HCT116 (cell line): Measurements from ENCODE around the gene POLR1B. TPM values are rescaled to one million over a fixed set of nuclear protein-coding genes. Genes with fewer than 3 reads are reported as not detected.

Experiments
- ATAC-seq: fragments of 200-7000 bp; cut with Tn5 transposase; 2 replicates; pipeline ENCODE4 v1.9.1; 2020; ENCODE audit warnings: mild to moderate bottlenecking, moderate library complexity
- BruUV-seq: library from RNA; stranded (reverse); fragments of 400-500 nt; replicated peaks from 2 replicates; lab custom pipeline; 2021; lab: Mats Ljungman, UMichigan
- CTCF ChIA-PET: fragments of 300-600 bp; sonication (Branson Sonifier 250); formaldehyde crosslinking; loops from one replicate; lab custom pipeline; 2021; ENCODE audit warnings: antibody characterized with exemption; lab: Charles Lee
- POLR2A ChIA-PET: fragments of 300-600, 350-600 bp; sonication (Branson Sonifier 250); formaldehyde crosslinking; loops from one replicate; lab custom pipeline; 2021; ENCODE audit warnings: antibody characterized with exemption; lab: Charles Lee
- RAD21 ChIA-PET, 2 experiments: fragments of 300-600 bp; sonication (Branson Sonifier 250); formaldehyde crosslinking; loops; one replicate each; lab custom pipeline; 2023; ENCODE audit warnings: low total read pairs in 2 of 2; ENCODE audit not compliant: uncharacterized antibody in 2 of 2, unreplicated experiment in 2 of 2, low non-redundant PET in 1 of 2; lab: Charles Lee
- DNase-seq: peaks from one replicate; pipeline ENCODE4 v3.0.0-alpha.2; 2010; ENCODE audit warnings: low read depth, low spot score
- H2AFZ ChIP-seq: fragments of 200-600 bp; shearing (Covaris generic), sonication (generic); 2 replicates; pipeline ENCODE4 v1.6.1; 2017; ENCODE audit warnings: low read depth, mixed run types, mixed read lengths, antibody characterized with exemption, low read length; ENCODE audit not compliant: poor library complexity, severe bottlenecking
- H3K27ac ChIP-seq: 2 replicates; pipeline ENCODE4 v1.5.1; 2012; ENCODE audit warnings: low read depth, low read length
- H3K27me3 ChIP-seq: fragments of 200-600 bp; sonication (generic); 2 replicates; pipeline ENCODE4 v1.6.1; 2016; ENCODE audit warnings: mixed run types, low read length, mixed read lengths; ENCODE audit not compliant: insufficient read depth
- H3K36me3 ChIP-seq, 2 experiments: fragments of 200-500 bp in 1 of 2; fragments of 200-600 bp in 1 of 2; sonication (Bioruptor generic) in 1 of 2; sonication (generic) in 1 of 2; 2 replicates each; pipeline versions ENCODE4 v1.5.1 to v1.6.1; 2014 to 2016; ENCODE audit warnings: low read length in 2 of 2, inconsistent platforms in 1 of 2, mixed read lengths in 1 of 2, mixed run types in 1 of 2; ENCODE audit not compliant: insufficient read depth in 2 of 2, control insufficient read depth in 1 of 2
- H3K4me1 ChIP-seq, 2 experiments: fragments of 200-600 bp in 1 of 2; sonication (generic) in 1 of 2; 2 replicates each; pipeline versions ENCODE4 v1.5.1 to v1.6.1; 2012 to 2017; ENCODE audit warnings: low read length in 2 of 2, inconsistent platforms in 1 of 2, mild to moderate bottlenecking in 1 of 2, mixed read lengths in 1 of 2, mixed run types in 1 of 2, moderate library complexity in 1 of 2; ENCODE audit not compliant: insufficient read depth in 2 of 2, control insufficient read depth in 1 of 2
- H3K4me2 ChIP-seq: fragments of 200-600 bp; sonication (generic); 2 replicates; pipeline ENCODE4 v1.6.1; 2017; ENCODE audit warnings: mixed run types, low read length, mixed read lengths
- H3K4me3 ChIP-seq, 2 experiments: fragments of 200-600 bp in 1 of 2; sonication (generic) in 1 of 2; replicated peaks in 1 of 2; 2 replicates each; pipeline ENCODE4 v1.5.1; 2011 to 2016; ENCODE audit warnings: low read length in 2 of 2, control low read depth in 1 of 2, low read depth in 1 of 2, mild to moderate bottlenecking in 1 of 2, mixed read lengths in 1 of 2, mixed run types in 1 of 2
- H3K79me2 ChIP-seq: fragments of 200-600 bp; sonication (generic); 2 replicates; pipeline ENCODE4 v1.6.1; 2017; ENCODE audit warnings: mild to moderate bottlenecking, mixed run types, low read length, moderate library complexity, mixed read lengths; ENCODE audit not compliant: insufficient read depth
- H3K9ac ChIP-seq: fragments of 200-600 bp; sonication (generic); 2 replicates; pipeline ENCODE4 v1.6.1; 2016; ENCODE audit warnings: low read length, mixed read lengths
- H3K9me2 ChIP-seq: fragments of 200-600 bp; sonication (generic), shearing (Covaris generic); 2 replicates; pipeline ENCODE4 v1.6.1; 2017; ENCODE audit warnings: mixed run types, mild to moderate bottlenecking, moderate library complexity; ENCODE audit not compliant: insufficient read depth
- H3K9me3 ChIP-seq, 2 experiments: fragments of 200-500 bp in 1 of 2; fragments of 200-600 bp in 1 of 2; sonication (Bioruptor generic) in 1 of 2; sonication (generic) in 1 of 2; 2 replicates each; pipeline ENCODE4 v1.6.1; 2014 to 2017; ENCODE audit warnings: low read length in 2 of 2, mixed read lengths in 2 of 2, inconsistent platforms in 1 of 2, low read depth in 1 of 2, mild to moderate bottlenecking in 1 of 2, mixed run types in 1 of 2, moderate library complexity in 1 of 2; ENCODE audit not compliant: control insufficient read depth in 1 of 2, insufficient read depth in 1 of 2
- H4K20me1 ChIP-seq: fragments of 200-600 bp; sonication (generic), shearing (Covaris generic); 2 replicates; pipeline ENCODE4 v1.6.1; 2017; ENCODE audit warnings: mixed run types, mild to moderate bottlenecking, moderate library complexity; ENCODE audit not compliant: insufficient read depth
- ATF3 ChIP-seq: IDR thresholded peaks from 2 replicates; pipeline ENCODE4 v1.6.1; 2012
- CBX3 ChIP-seq: IDR thresholded peaks from 2 replicates; pipeline ENCODE4 v1.6.1; 2012; ENCODE audit warnings: low read depth
- CEBPB ChIP-seq: IDR thresholded peaks from 2 replicates; pipeline ENCODE4 v1.6.1; 2012; ENCODE audit warnings: low read depth
- CTCF ChIP-seq, 3 experiments: fragments of 200-600 bp in 1 of 3; sonication (generic) in 1 of 3; IDR thresholded peaks in 2 of 3; conservative IDR thresholded peaks in 1 of 3; 2 replicates each; pipeline ENCODE4 v1.5.1; 2012 to 2017; ENCODE audit warnings: low read depth in 2 of 3, low read length in 2 of 3, antibody characterized with exemption in 1 of 3, borderline replicate concordance in 1 of 3, control low read depth in 1 of 3, mild to moderate bottlenecking in 1 of 3, mixed read lengths in 1 of 3, mixed run types in 1 of 3, moderate library complexity in 1 of 3; ENCODE audit not compliant: insufficient read depth in 1 of 3
- EGR1 ChIP-seq: IDR thresholded peaks from 2 replicates; pipeline ENCODE4 v1.6.1; 2012; ENCODE audit warnings: low read depth
- EZH2 ChIP-seq: fragments of 200-600 bp; sonication (generic); IDR thresholded peaks from 2 replicates; pipeline ENCODE4 v1.6.1; 2017; ENCODE audit warnings: antibody characterized with exemption, mixed run types
- EZH2phosphoT487 ChIP-seq: fragments of 200-600 bp; IDR thresholded peaks from 2 replicates; pipeline ENCODE4 v1.6.1; 2018; ENCODE audit warnings: antibody characterized with exemption, borderline replicate concordance
- FOSL1 ChIP-seq: IDR thresholded peaks from 2 replicates; pipeline ENCODE4 v1.6.1; 2012; ENCODE audit warnings: low read depth
- JUND ChIP-seq: IDR thresholded peaks from 2 replicates; pipeline ENCODE4 v1.6.1; 2012
- MAX ChIP-seq: IDR thresholded peaks from 2 replicates; pipeline ENCODE4 v1.6.1; 2012
- POLR2A ChIP-seq: IDR thresholded peaks from 2 replicates; pipeline ENCODE4 v1.7.0; 2011; ENCODE audit warnings: borderline replicate concordance; ENCODE audit not compliant: insufficient read depth, insufficient read length; ENCODE audit errors: extremely low read depth
- POLR2AphosphoS5 ChIP-seq: IDR thresholded peaks from 2 replicates; pipeline ENCODE4 v1.6.1; 2011; ENCODE audit warnings: mild to moderate bottlenecking, low read depth, low read length, moderate library complexity
- RAD21 ChIP-seq: IDR thresholded peaks from 2 replicates; pipeline ENCODE4 v1.6.1; 2012; ENCODE audit warnings: low read depth, mild to moderate bottlenecking
- SIN3A ChIP-seq: IDR thresholded peaks from 2 replicates; pipeline ENCODE4 v1.6.1; 2012; ENCODE audit warnings: low read depth
- SP1 ChIP-seq: IDR thresholded peaks from 2 replicates; pipeline ENCODE4 v1.6.1; 2012; ENCODE audit warnings: low read depth
- TCF7L2 ChIP-seq: IDR thresholded peaks from 2 replicates; pipeline ENCODE4 v1.7.0; 2011; ENCODE audit warnings: borderline replicate concordance, inconsistent platforms; ENCODE audit not compliant: insufficient read depth, insufficient read length; ENCODE audit errors: extremely low read depth
- ZFX ChIP-seq: fragments of 450-650 bp; IDR thresholded peaks from 2 replicates; pipeline ENCODE4 v1.6.1; 2017
- ZNF274 ChIP-seq: fragments of 200-500 bp; sonication (Bioruptor generic); IDR thresholded peaks from 2 replicates; pipeline ENCODE4 v1.6.1; 2014; ENCODE audit warnings: mild to moderate bottlenecking, low read depth, low read length, inconsistent platforms
- intact Hi-C: fragments of 100-400 bp; cut with micrococcal nuclease; formaldehyde crosslinking; loops from 2 replicates; pipeline ENCODE4 v1.10.0; 2022
- total RNA-seq: library from RNA; stranded (reverse); gene quantifications from one replicate; pipeline ENCODE4 v1.2.1, GENCODE V29; 2021; ENCODE audit not compliant: unreplicated experiment

The POLR1B gene
- total RNA-seq, 1 experiment from 2014 or later: 57.7 TPM

GRCh38 chr2:112591413-112591812 is 49.1 kb downstream of the POLR1B start:
- DNase-seq (no peak), ATAC-seq (no peak)
- 0 out of 4 replicates have a peak, but pooled peaks cover 0 to 2% of the 10 kb centered on the region in 2 experiments for H3K36me3 ChIP-seq
- ChIA-PET POLR2A (no interaction called here), RAD21 (no interaction called here), CTCF (no interaction called here)
- H3K79me2 ChIP-seq: peaks cover under 1% of the 10 kb centered on the region; the same call in 1 of the 2 replicates
- no TSS peak for BruUV-seq
- no peaks in the 10 kb centered on the region for H3K4me1 ChIP-seq
- H2AFZ ChIP-seq: no peak overlapping the region
- intact Hi-C loops: no loop called here
- H3K4me3 ChIP-seq: no peak overlapping the region
- H3K27ac ChIP-seq: no peak overlapping the region
- no peak overlapping the region for H3K4me2 ChIP-seq
- no peaks in the 10 kb centered on the region for H3K27me3 ChIP-seq
- H3K9ac ChIP-seq: no peak overlapping the region
- no peaks in the 10 kb centered on the region for H4K20me1 ChIP-seq
- TF ChIP-seq CBX3 (no peak), POLR2A (no peak), FOSL1 (no peak), EGR1 (no peak), CTCF (IDR thresholded peaks at IDR 0.05 in 2 of 3, conservative IDR thresholded peaks at IDR 0.05 in 1 of 3; ENCODE audit: borderline replicate concordance in 1 of 3, insufficient read depth in 1 of 3, low read depth in 2 of 3, low read length in 2 of 3) (no peak), RAD21 (no peak), ATF3 (no peak), JUND (no peak), POLR2AphosphoS5 (no peak), CEBPB (no peak), SIN3A (no peak), SP1 (no peak), ZFX (no peak), ZNF274 (no peak), MAX (no peak), TCF7L2 (no peak), EZH2 (no peak), EZH2phosphoT487 (no peak)
- H3K9me2 ChIP-seq: no peaks in the 10 kb centered on the region
- no peaks in the 10 kb centered on the region for H3K9me3 ChIP-seq
